Colon (tissue), 2 donors: Measurements from ENCODE around the gene MLH1.
"Not testable (repeated sequence)": the region's sequence is repeated elsewhere in the genome, so short reads cannot be mapped to it uniquely, and the experiment has no call there.

Experiments
- FAIRE-seq: peaks from 2 replicates; lab custom pipeline; 2012; peaks lifted over from hg19 to GRCh38; lab: Jason Lieb, UNC
- donor health status: control.
- donor health status: control.

The MLH1 gene

GRCh38 chr3:36993326-36994283, at the start of gene MLH1:
MLH1 (plus strand) TSS chr3:36993518; CDS start chr3:36993548, 30 bp downstream.
- FAIRE-seq, result no peak

GRCh38 chr3:36943601-36944000, 49.7 kb upstream of the MLH1 start:
- no peak for FAIRE-seq

GRCh38 chr3:36944012-36944640, 49.2 kb upstream of the MLH1 start:
- FAIRE-seq, result no peak

- FAIRE-seq, result no peak
Observed at GRCh38 chr3:36944641-36945270, 48.6 kb upstream of the MLH1 start, which contains the start of gene TRANK1. TRANK1 (minus strand) TSS chr3:36945054; CDS start chr3:36944809, 245 bp downstream.

- FAIRE-seq, result no peak
Observed at GRCh38 chr3:36945333-36945980, 47.9 kb upstream of the MLH1 start.

- FAIRE-seq, result not testable (repeated sequence)
Observed at GRCh38 chr3:36947814-36948213, 45.5 kb upstream of the MLH1 start.

GRCh38 chr3:36954452-36955134, 38.7 kb upstream of the MLH1 start:
- no peak for FAIRE-seq

- no peak for FAIRE-seq
Observed at GRCh38 chr3:36956155-36956554, 37.2 kb upstream of the MLH1 start.

GRCh38 chr3:36957063-36957462, 36.3 kb upstream of the MLH1 start:
- no peak for FAIRE-seq

- no peak for FAIRE-seq
Observed at GRCh38 chr3:36957862-36958686, 35.2 kb upstream of the MLH1 start.

GRCh38 chr3:36959821-36960220, 33.5 kb upstream of the MLH1 start:
- no peak for FAIRE-seq

- no peak for FAIRE-seq
Observed at GRCh38 chr3:36960502-36960901, 32.8 kb upstream of the MLH1 start.

GRCh38 chr3:36963008-36963407, 30.3 kb upstream of the MLH1 start:
- not testable (repeated sequence) for FAIRE-seq

- no peak for FAIRE-seq
Observed at GRCh38 chr3:36964331-36964730, 29.0 kb upstream of the MLH1 start.

GRCh38 chr3:36964817-36965216, 28.5 kb upstream of the MLH1 start:
- no peak for FAIRE-seq

GRCh38 chr3:36965440-36965839, 27.9 kb upstream of the MLH1 start:
- no peak for FAIRE-seq

- FAIRE-seq, result no peak
Observed at GRCh38 chr3:36969085-36969484, 24.2 kb upstream of the MLH1 start.

GRCh38 chr3:36969540-36970432, 23.5 kb upstream of the MLH1 start:
- FAIRE-seq, result no peak

GRCh38 chr3:36972163-36972562, 21.2 kb upstream of the MLH1 start:
- FAIRE-seq, result no peak

GRCh38 chr3:36973139-36973538, 20.2 kb upstream of the MLH1 start:
- no peak for FAIRE-seq
